SU-DHL-6 (cell line): ENCODE data around the gene ATF3.

ENCODE experiments used
- EZH2phosphoT487 ChIP-seq: fragments of 200-600 bp; sonication (generic), shearing (Covaris generic); conservative IDR thresholded peaks from 2 replicates; pipeline ENCODE4 v1.6.1; 2018; ENCODE audit warnings: mild to moderate bottlenecking, antibody characterized with exemption, low read length, moderate library complexity, mixed read lengths
- TF ChIP-seq, protein P1 (sequence below): fragments of 200-600 bp; sonication (generic); IDR thresholded peaks from one replicate; pipeline ENCODE4 v1.5.1; 2017; ENCODE audit warnings: antibody characterized with exemption, mild to moderate bottlenecking, low read length, moderate library complexity; ENCODE audit not compliant: insufficient read depth, poor library complexity, severe bottlenecking

DNA sequence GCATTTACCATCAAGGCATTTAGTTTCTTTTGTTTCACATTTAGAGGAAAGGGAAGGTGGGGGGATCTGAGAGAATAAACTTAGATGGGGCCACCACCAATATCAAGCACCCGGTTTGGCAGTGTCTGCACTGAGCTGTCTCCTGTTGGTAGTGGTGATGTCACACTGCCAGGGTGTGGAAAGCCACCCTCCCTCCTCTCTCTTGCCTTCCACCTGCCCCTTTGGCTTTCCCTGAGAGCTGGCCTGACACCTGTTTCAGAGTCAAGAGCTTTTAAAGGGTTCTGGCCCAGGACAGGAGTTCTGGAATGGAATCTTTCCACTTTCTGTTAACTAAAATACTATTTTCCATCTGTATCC is 13.4 kb downstream of the ATF3 start:
- TF ChIP-seq, protein P1, sequence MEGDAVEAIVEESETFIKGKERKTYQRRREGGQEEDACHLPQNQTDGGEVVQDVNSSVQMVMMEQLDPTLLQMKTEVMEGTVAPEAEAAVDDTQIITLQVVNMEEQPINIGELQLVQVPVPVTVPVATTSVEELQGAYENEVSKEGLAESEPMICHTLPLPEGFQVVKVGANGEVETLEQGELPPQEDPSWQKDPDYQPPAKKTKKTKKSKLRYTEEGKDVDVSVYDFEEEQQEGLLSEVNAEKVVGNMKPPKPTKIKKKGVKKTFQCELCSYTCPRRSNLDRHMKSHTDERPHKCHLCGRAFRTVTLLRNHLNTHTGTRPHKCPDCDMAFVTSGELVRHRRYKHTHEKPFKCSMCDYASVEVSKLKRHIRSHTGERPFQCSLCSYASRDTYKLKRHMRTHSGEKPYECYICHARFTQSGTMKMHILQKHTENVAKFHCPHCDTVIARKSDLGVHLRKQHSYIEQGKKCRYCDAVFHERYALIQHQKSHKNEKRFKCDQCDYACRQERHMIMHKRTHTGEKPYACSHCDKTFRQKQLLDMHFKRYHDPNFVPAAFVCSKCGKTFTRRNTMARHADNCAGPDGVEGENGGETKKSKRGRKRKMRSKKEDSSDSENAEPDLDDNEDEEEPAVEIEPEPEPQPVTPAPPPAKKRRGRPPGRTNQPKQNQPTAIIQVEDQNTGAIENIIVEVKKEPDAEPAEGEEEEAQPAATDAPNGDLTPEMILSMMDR, result no peak
- no peak for TF ChIP-seq EZH2phosphoT487
